Dedifferentiated amniotic fluid mesenchymal stem cell (primary cell): ENCODE results near the gene CYP4V2.

Source experiments
- DNase-seq: peaks from one replicate; pipeline ENCODE4 v3.0.0-alpha.2; 2016; ENCODE audit errors: extremely low spot score

Gene CYP4V2

GRCh38 chr4:186191200-186192065, at the start of gene CYP4V2:
TSS of gene CYP4V2 (plus strand) at chr4:186191567. CDS start at chr4:186191824, 257 bp downstream.
- DNase-seq = peak; percentile 69

- no peak for DNase-seq
Observed at GRCh38 chr4:186144198-186144945, 47.0 kb upstream of the CYP4V2 start.

- DNase-seq = peak; percentile 49
Observed at GRCh38 chr4:186144946-186145569, 46.3 kb upstream of the CYP4V2 start.

GRCh38 chr4:186146458-186146857, 44.9 kb upstream of the CYP4V2 start:
- DNase-seq = no peak

GRCh38 chr4:186148336-186148975, 42.9 kb upstream of the CYP4V2 start:
- no peak for DNase-seq

- no peak for DNase-seq
Observed at GRCh38 chr4:186149872-186150271, 41.5 kb upstream of the CYP4V2 start.

- DNase-seq = no peak
Observed at GRCh38 chr4:186150926-186151325, 40.4 kb upstream of the CYP4V2 start.

GRCh38 chr4:186151499-186151898, 39.9 kb upstream of the CYP4V2 start:
- no peak for DNase-seq

GRCh38 chr4:186158021-186158813, 33.1 kb upstream of the CYP4V2 start:
- no peak for DNase-seq

GRCh38 chr4:186158966-186159365, 32.4 kb upstream of the CYP4V2 start:
- DNase-seq = no peak

- no peak for DNase-seq
Observed at GRCh38 chr4:186159613-186160012, 31.8 kb upstream of the CYP4V2 start.

GRCh38 chr4:186161138-186161537, 30.2 kb upstream of the CYP4V2 start:
- no peak for DNase-seq

GRCh38 chr4:186166852-186167512, 24.4 kb upstream of the CYP4V2 start:
- no peak for DNase-seq

GRCh38 chr4:186167605-186168004, 23.8 kb upstream of the CYP4V2 start:
- no peak for DNase-seq

- no peak for DNase-seq
Observed at GRCh38 chr4:186168750-186169149, 22.6 kb upstream of the CYP4V2 start.

GRCh38 chr4:186169333-186169944, 21.9 kb upstream of the CYP4V2 start:
- no peak for DNase-seq

- no peak for DNase-seq
Observed at GRCh38 chr4:186169945-186170802, 21.2 kb upstream of the CYP4V2 start.

- no peak for DNase-seq
Observed at GRCh38 chr4:186170966-186171365, 20.4 kb upstream of the CYP4V2 start.

- DNase-seq = no peak
Observed at GRCh38 chr4:186172546-186172945, 18.8 kb upstream of the CYP4V2 start.
